Measurements from ENCODE around the gene PTGES. TPM values are rescaled to one million over a fixed set of nuclear protein-coding genes. Genes with fewer than 3 reads are reported as not detected.

The PTGES gene
- total RNA-seq (2022; extraction: Qiagen RNA extraction; ENCODE audit: low read depth), result 108 to 136 TPM (median 113 TPM) in 5 replicates

GRCh38 chr9:129752900-129753729, at the start of gene PTGES:
PTGES (minus strand) TSS chr9:129753042; CDS start chr9:129753012, 30 bp downstream.

Other genes with a start within 250 kb of the PTGES start
- 0.14 TPM in 1 of 5 replicates, not detected in the others for gene C9orf50, start 131.9 kb downstream of the PTGES start, total RNA-seq (2022; extraction: Qiagen RNA extraction; ENCODE audit: low read depth)
- 95.6 to 111 TPM (median 98.9 TPM) in 5 replicates for gene NTMT1, start 126.9 kb downstream of the PTGES start, total RNA-seq (2022; extraction: Qiagen RNA extraction; ENCODE audit: low read depth)
- 18.7 to 26.2 TPM (median 24.0 TPM) in 5 replicates for gene ASB6, start 110.9 kb downstream of the PTGES start, total RNA-seq (2022; extraction: Qiagen RNA extraction; ENCODE audit: low read depth)
- 3.1 to 8.8 TPM (median 7.9 TPM) in 5 replicates for gene PRRX2, start 87.4 kb downstream of the PTGES start, total RNA-seq (2022; extraction: Qiagen RNA extraction; ENCODE audit: low read depth)
- 20.0 to 25.3 TPM (median 24.0 TPM) in 5 replicates for gene TOR1B, start 50.1 kb upstream of the PTGES start, total RNA-seq (2022; extraction: Qiagen RNA extraction; ENCODE audit: low read depth)
- 61.3 to 67.8 TPM (median 63.2 TPM) in 5 replicates for gene TOR1A, start 71.1 kb upstream of the PTGES start, total RNA-seq (2022; extraction: Qiagen RNA extraction; ENCODE audit: low read depth)
- 45.2 to 59.1 TPM (median 54.9 TPM) in 5 replicates for gene C9orf78, start 82.2 kb upstream of the PTGES start, total RNA-seq (2022; extraction: Qiagen RNA extraction; ENCODE audit: low read depth)
- 4.3 to 5.9 TPM (median 4.8 TPM) in 5 replicates for gene USP20, start 82.4 kb upstream of the PTGES start, total RNA-seq (2022; extraction: Qiagen RNA extraction; ENCODE audit: low read depth)